Renal cortex interstitium (tissue), 15 donors: ENCODE measurements around the gene CCT8. TPM values are rescaled to one million over a fixed set of nuclear protein-coding genes. Genes with fewer than 3 reads are reported as not detected.

Source experiments
- DNase-seq, 11 donors: peaks; one replicate each; pipeline ENCODE4 v3.0.0-alpha.2; 2013; ENCODE audit warnings: low read depth in 9 of 11, low spot score in 4 of 11; ENCODE audit errors: extremely low read depth in 1 of 11
- long read RNA-seq, 16 experiments: transcript quantifications; one replicate each; lab custom pipeline, GENCODE V29; 2026
- polyA plus RNA-seq, 3 donors: library from polyadenylated mRNA; unstranded; fragments of 120-200 nt; gene quantifications; one replicate each; pipeline ENCODE4 v1.2.1, GENCODE V29; 2013; ENCODE audit not compliant: insufficient read length in 3 of 3

The CCT8 gene, protein sequence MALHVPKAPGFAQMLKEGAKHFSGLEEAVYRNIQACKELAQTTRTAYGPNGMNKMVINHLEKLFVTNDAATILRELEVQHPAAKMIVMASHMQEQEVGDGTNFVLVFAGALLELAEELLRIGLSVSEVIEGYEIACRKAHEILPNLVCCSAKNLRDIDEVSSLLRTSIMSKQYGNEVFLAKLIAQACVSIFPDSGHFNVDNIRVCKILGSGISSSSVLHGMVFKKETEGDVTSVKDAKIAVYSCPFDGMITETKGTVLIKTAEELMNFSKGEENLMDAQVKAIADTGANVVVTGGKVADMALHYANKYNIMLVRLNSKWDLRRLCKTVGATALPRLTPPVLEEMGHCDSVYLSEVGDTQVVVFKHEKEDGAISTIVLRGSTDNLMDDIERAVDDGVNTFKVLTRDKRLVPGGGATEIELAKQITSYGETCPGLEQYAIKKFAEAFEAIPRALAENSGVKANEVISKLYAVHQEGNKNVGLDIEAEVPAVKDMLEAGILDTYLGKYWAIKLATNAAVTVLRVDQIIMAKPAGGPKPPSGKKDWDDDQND
- 100 to 1,000 TPM; 237 to 281 (median 243) TPM for polyA plus RNA-seq
- long read RNA-seq, donor 1, transcript CCT8-201 (15 exons, 2,005 nt), result major isoform, 52 of 111 reads
- long read RNA-seq, donor 1, partial matches to known transcripts, result 49 of 111 reads
- long read RNA-seq, donor 1, other reads (novel, unspliced or antisense), result 6 of 111 reads
- long read RNA-seq, donor 2, transcript CCT8-201 (15 exons, 2,005 nt), result major isoform, 29 of 81 reads
- long read RNA-seq, donor 2, partial matches to known transcripts, result 50 of 81 reads
- long read RNA-seq, donor 2, other reads (novel, unspliced or antisense), result 0 of 81 reads
- long read RNA-seq, donor 3, transcript CCT8-201 (15 exons, 2,005 nt), result major isoform, 57 of 146 reads
- long read RNA-seq, donor 3, partial matches to known transcripts, result 75 of 146 reads
- long read RNA-seq, donor 3, other reads (novel, unspliced or antisense), result 11 of 146 reads
- long read RNA-seq, donor 4, transcript CCT8-201 (15 exons, 2,005 nt), result major isoform, 50 of 95 reads
- long read RNA-seq, donor 4, partial matches to known transcripts, result 38 of 95 reads
- long read RNA-seq, donor 4, other reads (novel, unspliced or antisense), result 6 of 95 reads
- long read RNA-seq, donor 5, transcript CCT8-201 (15 exons, 2,005 nt), result major isoform, 121 of 206 reads
- long read RNA-seq, donor 5, partial matches to known transcripts, result 69 of 206 reads
- long read RNA-seq, donor 5, other reads (novel, unspliced or antisense), result 12 of 206 reads
- long read RNA-seq, donor 6, transcript CCT8-201 (15 exons, 2,005 nt), result major isoform, 48 of 153 reads
- long read RNA-seq, donor 6, transcript CCT8-210 (5 exons, 1,326 nt), result minor isoform, 8 of 153 reads
- long read RNA-seq, donor 6, partial matches to known transcripts, result 88 of 153 reads
- long read RNA-seq, donor 6, other reads (novel, unspliced or antisense), result 6 of 153 reads
- long read RNA-seq, donor 7, transcript CCT8-201 (15 exons, 2,005 nt), result major isoform, 52 of 171 reads
- long read RNA-seq, donor 7, partial matches to known transcripts, result 110 of 171 reads
- long read RNA-seq, donor 7, other reads (novel, unspliced or antisense), result 7 of 171 reads
- long read RNA-seq, donor 8, transcript CCT8-210 (5 exons, 1,326 nt), result minor isoform, 11 of 316 reads
- long read RNA-seq, donor 8, transcript CCT8-201 (15 exons, 2,005 nt), result major isoform, 113 of 316 reads
- long read RNA-seq, donor 8, partial matches to known transcripts, result 181 of 316 reads
- long read RNA-seq, donor 8, other reads (novel, unspliced or antisense), result 8 of 316 reads
- long read RNA-seq, donor 9, transcript CCT8-201 (15 exons, 2,005 nt), result major isoform, 42 of 101 reads
- long read RNA-seq, donor 9, partial matches to known transcripts, result 55 of 101 reads
- long read RNA-seq, donor 9, other reads (novel, unspliced or antisense), result 0 of 101 reads
- long read RNA-seq, donor 10, transcript CCT8-201 (15 exons, 2,005 nt), result major isoform, 59 of 199 reads
- long read RNA-seq, donor 10, partial matches to known transcripts, result 130 of 199 reads
- long read RNA-seq, donor 10, other reads (novel, unspliced or antisense), result 6 of 199 reads
- long read RNA-seq, donor 11, transcript CCT8-201 (15 exons, 2,005 nt), result major isoform, 47 of 80 reads
- long read RNA-seq, donor 11, partial matches to known transcripts, result 21 of 80 reads
- long read RNA-seq, donor 11, other reads (novel, unspliced or antisense), result 8 of 80 reads
- long read RNA-seq, donor 12, transcript CCT8-201 (15 exons, 2,005 nt), result major isoform, 24 of 43 reads
- long read RNA-seq, donor 12, partial matches to known transcripts, result 19 of 43 reads
- long read RNA-seq, donor 12, other reads (novel, unspliced or antisense), result 0 of 43 reads
- long read RNA-seq, donor 13, transcript CCT8-201 (15 exons, 2,005 nt), result major isoform, 86 of 240 reads
- long read RNA-seq, donor 13, partial matches to known transcripts, result 135 of 240 reads
- long read RNA-seq, donor 13, other reads (novel, unspliced or antisense), result 14 of 240 reads
- long read RNA-seq, donor 14, transcript CCT8-201 (15 exons, 2,005 nt), result major isoform, 36 of 72 reads
- long read RNA-seq, donor 14, partial matches to known transcripts, result 35 of 72 reads
- long read RNA-seq, donor 14, other reads (novel, unspliced or antisense), result 0 of 72 reads
- long read RNA-seq, donor 15, transcript CCT8-201 (15 exons, 2,005 nt), result major isoform, 24 of 66 reads
- long read RNA-seq, donor 15, partial matches to known transcripts, result 39 of 66 reads
- long read RNA-seq, donor 15, other reads (novel, unspliced or antisense), result 0 of 66 reads
- long read RNA-seq, donor 16, transcript CCT8-210 (5 exons, 1,326 nt), result minor isoform, 7 of 286 reads
- long read RNA-seq, donor 16, transcript CCT8-201 (15 exons, 2,005 nt), result major isoform, 129 of 286 reads
- long read RNA-seq, donor 16, partial matches to known transcripts, result 131 of 286 reads
- long read RNA-seq, donor 16, other reads (novel, unspliced or antisense), result 15 of 286 reads

- peak; percentile 95 to 100 (median 99) for DNase-seq
Observed at GRCh38 chr21:29073222-29074006, at the start of gene CCT8. TSS of gene CCT8 (minus strand) at chr21:29073648. CDS start at chr21:29073590, 58 bp downstream.

DNA sequence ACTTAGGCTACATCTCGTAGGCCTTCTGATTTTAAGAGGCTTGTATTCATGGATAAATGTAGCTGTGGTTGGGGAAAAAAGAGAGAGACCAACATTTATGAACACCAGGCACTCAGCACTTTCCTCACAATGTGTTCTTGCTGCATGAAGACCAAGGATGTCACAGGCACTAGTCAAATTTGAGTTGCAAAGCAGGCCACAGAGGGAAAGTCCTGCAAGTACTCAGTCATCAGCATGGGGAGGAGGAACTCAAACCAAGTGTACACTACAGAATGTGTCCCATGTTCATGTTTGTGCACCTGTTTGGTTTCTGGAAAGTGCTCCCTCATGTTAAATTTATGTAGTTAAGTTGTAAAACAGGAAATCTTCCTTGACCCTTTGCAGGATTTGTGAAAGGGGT, 48.3 kb upstream of the CCT8 start:
- DNase-seq, result no peak

- no peak for DNase-seq
Observed at GRCh38 chr21:29117372-29117955, 44.0 kb upstream of the CCT8 start.

DNA sequence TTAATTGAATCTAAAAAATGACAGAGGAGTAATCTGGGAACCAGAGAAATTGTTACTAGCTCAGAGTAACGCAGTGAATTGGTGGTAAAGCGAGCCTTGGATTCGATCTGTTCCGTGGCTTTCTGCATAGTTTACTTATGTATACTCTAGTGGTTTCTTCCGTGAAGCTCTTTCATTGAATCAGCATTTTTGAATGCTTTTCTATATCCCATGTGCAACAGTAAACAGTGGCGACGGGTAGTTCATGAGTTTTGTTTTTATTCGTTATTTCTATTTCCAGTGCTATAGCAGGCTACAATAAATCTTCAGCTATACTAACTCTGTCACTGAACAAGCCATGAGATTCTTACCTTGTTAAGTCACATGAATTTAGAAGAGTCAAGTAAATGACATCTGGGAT, 42.5 kb upstream of the CCT8 start:
- DNase-seq, result no peak

- no peak for DNase-seq
Observed at GRCh38 chr21:29114765-29115500, 41.5 kb upstream of the CCT8 start.

GRCh38 chr21:29105218-29105617, 31.8 kb upstream of the CCT8 start:
- DNase-seq, result no peak

DNA sequence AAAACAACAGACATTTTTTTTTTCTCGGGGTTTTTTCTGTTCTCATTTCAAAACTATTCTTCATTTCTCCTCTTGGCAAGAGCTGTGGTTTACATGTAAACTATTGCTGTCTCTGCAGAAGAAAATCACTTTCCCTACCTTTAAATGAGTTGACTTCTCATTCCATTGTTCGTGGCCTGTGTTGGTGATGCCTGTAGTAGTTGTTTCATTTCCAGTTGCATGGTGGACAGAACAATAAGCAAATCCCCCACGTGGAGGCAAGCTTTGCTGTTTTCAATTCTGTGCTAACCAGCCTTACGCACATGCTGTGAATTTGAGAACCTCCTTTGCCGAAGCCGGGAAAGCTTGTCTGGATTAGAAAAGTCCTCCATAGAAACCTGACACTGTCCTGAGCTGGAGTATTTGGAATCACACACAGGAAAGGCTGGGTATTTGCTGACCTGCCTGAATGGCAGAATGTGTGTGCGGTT, 30.8 kb upstream of the CCT8 start:
- DNase-seq, result no peak

- no peak for DNase-seq
Observed at GRCh38 chr21:29102791-29103257, 29.4 kb upstream of the CCT8 start.

- DNase-seq, result no peak
Observed at GRCh38 chr21:29098156-29098555, 24.7 kb upstream of the CCT8 start.

DNA sequence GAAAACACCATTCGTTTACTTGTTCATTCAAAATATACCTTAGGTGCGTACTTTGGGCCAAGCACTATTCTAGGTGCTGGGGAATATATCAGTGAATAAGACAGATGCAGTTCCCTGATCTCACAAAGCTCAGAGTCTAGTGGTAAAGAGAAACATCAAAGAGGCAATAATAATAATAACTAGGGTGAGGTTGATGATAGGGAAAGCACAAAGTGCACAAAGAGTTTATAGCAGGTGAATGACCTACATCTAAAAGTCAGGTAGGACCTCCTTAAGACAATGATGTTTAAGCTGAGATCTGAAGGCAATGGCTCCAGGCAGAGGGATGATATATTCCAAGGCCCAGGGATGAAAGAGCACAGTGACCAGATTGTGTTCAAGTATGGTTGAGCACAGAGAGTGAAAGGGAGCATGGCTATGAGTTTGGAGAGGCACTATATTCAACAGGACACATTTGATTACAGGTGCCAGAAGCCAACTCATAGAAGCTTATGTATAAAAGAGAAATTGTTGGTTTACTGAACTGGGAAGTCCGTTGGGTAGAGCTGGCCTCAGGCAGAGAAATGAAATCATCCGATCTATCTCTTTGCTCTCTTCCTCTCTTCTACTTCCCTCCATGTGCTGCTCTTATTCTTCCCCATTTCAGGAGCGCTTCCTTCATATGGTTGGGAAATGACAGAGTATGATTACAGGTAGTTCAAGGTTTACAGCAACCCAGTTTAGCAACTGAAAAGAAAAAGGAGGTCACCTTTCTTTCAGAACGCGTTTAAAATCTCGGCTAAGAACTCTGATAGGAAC, 23.0 kb upstream of the CCT8 start:
- no peak for DNase-seq

DNA sequence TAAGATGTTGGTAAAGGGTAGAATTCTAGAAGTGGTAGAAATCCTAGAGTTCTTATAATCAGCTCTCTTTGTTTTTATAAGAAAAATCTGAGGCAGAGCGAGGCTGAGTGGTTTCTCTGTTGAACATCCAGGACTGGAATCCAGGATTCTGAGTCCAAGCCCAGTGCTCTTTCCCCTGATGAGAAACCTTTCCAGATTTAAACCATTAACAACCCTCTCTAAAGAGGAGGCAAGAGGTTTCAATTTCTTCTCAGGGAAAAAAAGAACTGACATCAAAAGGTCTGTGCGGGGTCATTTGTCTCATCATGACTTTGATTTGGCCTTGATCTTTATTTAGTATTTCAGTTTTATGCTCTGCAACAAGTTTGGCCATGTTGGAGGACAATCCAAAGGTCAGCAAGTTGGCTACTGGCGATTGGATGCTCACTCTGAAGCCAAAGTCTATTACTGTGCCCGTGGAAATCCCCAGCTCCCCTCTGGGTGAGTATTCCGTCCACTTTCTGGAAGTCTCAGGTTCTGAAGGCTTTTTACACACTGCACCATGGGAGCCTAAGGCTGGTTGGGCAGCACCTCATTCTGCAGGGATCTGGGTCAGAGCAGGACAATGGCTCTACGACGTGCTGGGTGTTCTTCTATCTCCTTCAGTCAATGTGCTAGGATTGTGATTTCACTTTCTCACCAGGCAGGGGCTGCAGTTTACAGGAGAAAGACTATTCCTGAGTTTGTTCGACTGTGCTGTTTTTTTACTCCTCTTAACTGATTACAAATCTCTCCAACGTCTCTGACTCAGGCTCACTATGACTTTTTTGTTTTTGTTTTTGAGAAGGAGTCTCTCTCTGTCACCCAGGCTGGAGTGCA, 18.9 kb upstream of the CCT8 start:
- no peak for DNase-seq

DNA sequence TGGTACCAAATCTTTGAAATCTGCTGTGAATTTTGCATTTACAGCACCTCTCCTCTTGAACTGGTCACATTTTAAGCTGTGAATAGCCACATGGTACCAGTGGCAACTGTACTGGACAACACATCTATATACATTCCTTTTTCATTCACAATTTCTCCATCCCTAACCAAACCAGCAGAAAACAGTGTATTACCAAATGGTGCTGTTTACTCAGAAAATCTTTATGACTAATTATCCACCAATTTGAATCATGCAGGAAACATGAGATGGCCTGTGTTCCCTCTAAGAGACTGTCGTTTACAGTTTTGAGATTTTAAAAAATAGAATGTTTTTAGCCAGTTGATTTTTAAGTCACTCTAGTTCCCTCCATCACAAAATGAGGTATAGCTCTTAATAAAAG, 17.6 kb upstream of the CCT8 start:
- no peak for DNase-seq
